ENCODE measurements around the gene BAIAP3. TPM values are rescaled to one million over a fixed set of nuclear protein-coding genes. Genes with fewer than 3 reads are reported as not detected.
A peak's percentile ranks its signal among the peaks of the same experiment; 100 is the strongest.

Gene BAIAP3
- total RNA-seq, 2 donors from 2014 or later = 2.5 to 15.7 TPM

GRCh38 chr16:1311738-1312466 lies 21.5 kb upstream of the BAIAP3 start:
- DNase-seq (ENCODE audit: low spot score) = no peak
- Histone ChIP-seq H3K9me3 (no peaks in the 10 kb centered on the region), H3K36me3 (peaks cover 32% of the 10 kb centered on the region), H3K27ac (no peak overlapping the region), H3K4me3 (peak overlapping the region; percentile 89), H3K27me3 (replicated peaks; ENCODE audit: insufficient read depth) (no peaks in the 10 kb centered on the region), H3K4me1 (ENCODE audit: control insufficient read depth in 1 of 2, low read depth in 2 of 2) (peaks cover 19 to 38% of the 10 kb centered on the region in 2 donors)
- TF ChIP-seq CTCF (IDR thresholded peaks at IDR 0.05) = no peak
- ATAC-seq (ENCODE audit: insufficient number of reproducible peaks, low FRiP score, low read depth) = no peak

GRCh38 chr16:1312467-1312816 lies 21.0 kb upstream of the BAIAP3 start:
- TF ChIP-seq CTCF (IDR thresholded peaks at IDR 0.05) = no peak
- ATAC-seq (ENCODE audit: insufficient number of reproducible peaks, low FRiP score, low read depth) = no peak
- no peak overlapping the region for H3K4me3 ChIP-seq
- H3K4me1 ChIP-seq (ENCODE audit: control insufficient read depth in 1 of 2, low read depth in 2 of 2) = peaks cover 19 to 38% of the 10 kb centered on the region in 2 donors
- no peak overlapping the region for H3K27ac ChIP-seq
- H3K36me3 ChIP-seq = peaks cover 38% of the 10 kb centered on the region
- H3K9me3 ChIP-seq = no peaks in the 10 kb centered on the region
- DNase-seq (ENCODE audit: low spot score) = no peak
- no peaks in the 10 kb centered on the region for H3K27me3 ChIP-seq (replicated peaks; ENCODE audit: insufficient read depth)

- Histone ChIP-seq H3K27me3 (replicated peaks; ENCODE audit: insufficient read depth) (no peaks in the 10 kb centered on the region), H3K4me3 (no peak overlapping the region), H3K27ac (no peak overlapping the region), H3K9me3 (no peaks in the 10 kb centered on the region), H3K36me3 (peaks cover 42% of the 10 kb centered on the region), H3K4me1 (ENCODE audit: control insufficient read depth in 1 of 2, low read depth in 2 of 2) (peaks cover 19 to 38% of the 10 kb centered on the region in 2 donors)
- DNase-seq (ENCODE audit: low spot score) (no peak), ATAC-seq (ENCODE audit: insufficient number of reproducible peaks, low FRiP score, low read depth) (no peak)
- TF ChIP-seq CTCF (IDR thresholded peaks at IDR 0.05) = no peak
Measured at GRCh38 chr16:1312903-1313302, 20.5 kb upstream of the BAIAP3 start.

- H3K27ac ChIP-seq = no peak overlapping the region
- no peak for DNase-seq (ENCODE audit: low spot score)
- H3K36me3 ChIP-seq = peaks cover 52% of the 10 kb centered on the region
- no peak overlapping the region for H3K4me3 ChIP-seq
- H3K4me1 ChIP-seq (ENCODE audit: control insufficient read depth in 1 of 2, low read depth in 2 of 2) = peaks cover 19 to 38% of the 10 kb centered on the region in 2 donors
- ATAC-seq (ENCODE audit: insufficient number of reproducible peaks, low FRiP score, low read depth) = no peak
- no peak for TF ChIP-seq CTCF (IDR thresholded peaks at IDR 0.05)
- no peaks in the 10 kb centered on the region for H3K9me3 ChIP-seq
- H3K27me3 ChIP-seq (replicated peaks; ENCODE audit: insufficient read depth) = no peaks in the 10 kb centered on the region
Measured at GRCh38 chr16:1313721-1314369, 19.6 kb upstream of the BAIAP3 start.

GRCh38 chr16:1314399-1315068 lies 18.9 kb upstream of the BAIAP3 start:
- peaks cover 58% of the 10 kb centered on the region for H3K36me3 ChIP-seq
- H3K9me3 ChIP-seq = no peaks in the 10 kb centered on the region
- TF ChIP-seq CTCF (IDR thresholded peaks at IDR 0.05) = no peak
- no peak overlapping the region for H3K4me3 ChIP-seq
- DNase-seq (ENCODE audit: low spot score) (no peak), ATAC-seq (ENCODE audit: insufficient number of reproducible peaks, low FRiP score, low read depth) (no peak)
- H3K27ac ChIP-seq = no peak overlapping the region
- peaks cover 19 to 38% of the 10 kb centered on the region in 2 donors for H3K4me1 ChIP-seq (ENCODE audit: control insufficient read depth in 1 of 2, low read depth in 2 of 2)
- H3K27me3 ChIP-seq (replicated peaks; ENCODE audit: insufficient read depth) = no peaks in the 10 kb centered on the region
